GM03348 (cell line): ENCODE data around the gene RAPGEF5.

Source experiments
- DNase-seq: peaks from one replicate; pipeline ENCODE4 v3.0.0; 2012; ENCODE audit warnings: low spot score

Gene RAPGEF5

DNA sequence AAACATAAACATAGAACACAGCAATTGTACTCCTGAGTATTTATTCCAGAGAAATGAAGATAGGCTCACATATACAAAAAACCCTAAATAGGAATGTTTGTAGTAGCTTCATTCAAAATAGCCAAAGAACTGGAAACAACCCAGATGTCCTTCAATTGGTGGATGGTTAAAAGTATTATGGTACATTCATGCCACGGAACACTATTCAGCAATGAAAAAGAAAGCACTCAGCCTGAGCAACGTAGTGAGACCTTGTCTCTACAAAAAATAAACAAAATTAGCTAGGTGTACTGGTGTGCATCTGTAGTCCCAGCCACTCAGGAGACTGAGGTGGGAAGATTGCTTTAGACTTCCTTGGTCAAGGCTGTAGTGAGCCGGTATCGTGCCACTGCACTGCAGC is 94.4 kb downstream of the RAPGEF5 start:
- DNase-seq: no peak

DNA sequence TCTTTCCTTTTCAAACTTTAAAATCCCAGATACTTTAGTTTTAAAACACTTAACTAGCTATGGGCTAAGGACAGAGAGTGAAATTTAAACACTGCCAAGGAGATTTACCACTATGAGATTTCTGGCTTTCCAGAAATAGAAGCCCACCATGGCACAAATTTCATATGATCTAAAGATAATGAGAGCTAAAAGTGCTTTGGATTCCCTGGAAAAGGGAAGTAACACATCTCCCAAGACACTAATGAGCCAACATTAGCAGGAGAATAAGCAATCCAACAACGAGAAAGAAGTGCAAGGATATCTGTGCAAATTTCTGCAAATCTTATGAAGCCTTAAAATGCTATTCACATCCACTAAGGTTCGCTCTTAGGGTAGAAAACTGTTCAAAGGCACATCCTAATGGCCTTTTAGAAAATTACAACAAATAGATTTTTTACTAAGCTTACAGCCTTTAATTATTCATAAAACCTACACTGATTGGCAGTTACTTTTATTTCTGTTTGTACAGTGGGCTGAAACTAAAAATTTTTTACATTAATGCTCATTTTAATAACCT is 100.3 kb downstream of the RAPGEF5 start:
- DNase-seq: no peak

DNA sequence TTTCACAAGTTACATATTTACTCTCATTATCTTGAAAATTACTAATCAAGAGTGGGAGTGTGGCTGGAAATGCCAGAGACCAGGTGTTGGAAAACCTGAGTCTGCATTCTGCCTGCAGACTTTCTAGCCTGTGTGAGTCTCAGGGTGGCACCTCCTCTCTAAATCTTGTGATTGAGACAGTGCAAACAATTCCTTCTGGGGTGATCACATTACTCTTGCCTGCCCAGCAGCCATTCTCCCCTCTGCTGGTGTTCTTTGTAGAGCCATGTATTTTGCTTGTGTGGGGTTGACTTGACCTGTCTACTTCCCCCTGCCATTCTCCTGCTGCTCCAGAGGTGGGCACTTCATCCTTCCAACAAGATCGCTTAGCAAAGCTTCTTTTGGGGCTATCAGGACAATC is 101.1 kb downstream of the RAPGEF5 start:
- no peak for DNase-seq

DNA sequence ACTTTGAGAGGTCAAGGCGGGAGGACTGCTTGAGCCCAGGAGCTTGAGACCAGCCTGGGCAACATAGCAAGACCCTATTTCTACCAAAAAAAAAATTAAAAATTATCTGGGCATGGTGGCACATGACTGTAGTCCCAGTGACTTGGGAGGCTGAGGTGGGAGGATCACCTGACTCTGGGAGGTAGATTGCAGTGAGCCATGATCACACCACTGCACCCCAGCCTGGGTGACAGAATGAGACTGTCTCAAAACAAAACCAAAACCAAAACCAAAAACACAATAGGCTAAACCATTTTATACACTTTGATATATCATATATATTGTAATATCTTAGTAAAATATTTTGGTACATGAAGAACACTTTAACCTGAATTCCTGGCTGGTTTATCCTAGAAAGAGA is 101.6 kb downstream of the RAPGEF5 start:
- no peak for DNase-seq

DNA sequence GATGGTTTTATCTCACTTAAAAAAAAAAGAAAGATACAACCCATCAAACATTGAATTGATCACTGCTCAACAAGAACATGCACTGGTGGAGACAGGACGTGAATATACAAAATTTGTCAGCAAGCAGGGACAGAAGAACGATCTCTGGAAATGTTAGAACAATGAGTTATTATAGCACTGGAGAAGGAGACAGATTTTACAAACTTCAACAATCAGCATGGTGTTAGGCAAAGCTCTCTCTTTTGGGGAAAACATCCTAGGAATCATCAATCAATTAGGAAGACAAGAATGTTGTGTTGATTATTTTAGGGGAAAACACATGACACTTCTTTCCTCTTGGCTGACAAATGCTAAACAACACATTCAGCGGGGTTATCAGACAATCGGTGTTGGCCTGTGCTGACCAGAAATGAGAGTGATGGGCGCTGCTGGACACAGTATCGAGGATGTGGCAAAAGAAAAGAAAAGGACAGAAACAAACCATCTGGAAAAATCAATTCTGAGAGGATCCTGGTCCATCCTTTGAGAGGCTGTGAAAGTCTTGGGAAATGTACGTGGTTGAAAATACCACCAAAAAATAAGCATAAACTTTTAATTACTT is 103.9 kb downstream of the RAPGEF5 start:
- DNase-seq: no peak

DNA sequence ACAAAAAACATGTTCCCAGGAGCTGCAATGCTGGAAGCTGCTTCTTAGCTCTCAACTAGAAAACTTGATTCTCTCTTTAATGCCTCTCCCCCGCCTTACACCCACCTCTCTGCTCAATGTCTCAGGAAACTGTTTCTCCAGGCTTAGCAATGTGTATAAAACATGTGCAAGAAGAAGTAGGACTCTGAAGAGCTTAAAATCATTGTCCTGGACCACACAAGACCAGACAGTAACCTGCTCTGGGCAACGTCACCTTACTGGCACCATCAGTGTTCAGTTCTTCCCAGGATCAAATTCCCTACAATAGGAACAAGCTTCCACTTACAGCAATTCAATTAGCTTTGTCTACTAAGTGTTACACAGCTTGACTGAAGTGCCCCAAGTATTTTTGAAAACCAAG is 104.9 kb downstream of the RAPGEF5 start:
- DNase-seq: no peak

DNA sequence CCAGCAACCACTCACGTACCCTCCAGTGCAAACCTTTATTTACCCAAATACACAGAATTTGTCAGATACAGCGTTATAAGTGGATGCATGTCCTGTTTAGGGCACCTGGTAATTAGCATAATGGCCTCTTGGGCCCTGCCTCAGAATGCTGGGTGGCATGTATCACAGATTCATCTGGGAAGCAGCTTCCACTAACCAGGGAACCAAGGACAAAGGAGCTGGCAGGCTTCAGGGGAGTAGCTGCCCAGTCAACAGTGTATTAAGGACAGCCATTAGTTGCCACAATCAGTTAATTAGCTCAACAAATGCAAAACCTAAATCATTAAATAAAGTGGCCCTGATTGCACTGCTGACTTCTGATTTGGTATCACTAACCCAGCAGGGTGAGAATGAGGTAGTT is 105.7 kb downstream of the RAPGEF5 start:
- no peak for DNase-seq

DNA sequence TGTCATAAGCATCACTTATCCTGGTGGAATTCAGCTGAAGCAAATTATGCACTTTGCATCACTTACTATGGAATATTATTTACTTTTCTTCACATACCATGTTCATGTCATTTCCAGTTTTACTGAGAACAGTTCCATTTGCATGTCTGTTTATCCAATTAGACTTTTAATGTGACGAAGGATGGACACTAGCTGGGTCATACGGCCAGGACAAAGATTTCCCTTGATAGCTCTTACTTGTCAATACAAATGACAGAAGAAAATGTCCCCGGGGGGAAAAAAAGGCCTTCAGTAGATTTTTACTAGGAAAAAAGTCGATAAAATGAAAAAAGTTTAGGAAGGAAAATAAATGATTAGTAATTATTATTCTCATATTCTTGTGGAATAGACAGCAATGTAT is 106.6 kb downstream of the RAPGEF5 start:
- no peak for DNase-seq

DNA sequence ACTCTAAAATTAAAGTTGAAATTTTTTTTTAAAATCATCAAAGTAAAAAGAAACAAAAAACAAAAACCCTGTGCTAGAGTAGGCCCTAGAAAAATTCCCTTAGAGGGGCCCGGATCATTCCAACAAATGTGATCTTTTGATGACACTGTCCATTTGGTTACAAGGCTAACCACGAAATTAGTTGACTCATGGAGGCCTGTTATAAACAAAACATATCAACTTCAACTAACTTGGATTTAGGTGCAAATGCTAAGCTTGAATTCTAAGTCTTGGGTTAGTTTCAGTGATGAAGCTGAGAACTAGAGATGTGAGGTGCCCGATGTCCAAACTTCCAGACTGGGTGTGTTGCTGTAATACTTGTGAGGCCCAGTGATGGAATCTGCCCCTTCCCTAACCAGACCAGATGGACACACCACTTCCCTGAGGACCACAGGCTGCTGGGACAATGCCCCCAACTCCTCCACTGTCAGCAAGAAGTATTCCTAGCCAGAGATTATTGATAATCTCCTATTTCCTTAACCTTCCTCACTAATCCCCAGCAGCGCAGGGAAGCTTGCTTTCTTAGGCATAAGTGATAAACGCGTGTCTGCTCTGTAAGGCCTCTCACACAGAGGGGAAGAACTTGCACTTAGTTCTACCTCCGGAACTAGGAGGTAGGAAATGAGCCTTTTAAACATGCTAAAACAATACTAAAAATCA is 108.7 kb downstream of the RAPGEF5 start:
- no peak for DNase-seq

DNA sequence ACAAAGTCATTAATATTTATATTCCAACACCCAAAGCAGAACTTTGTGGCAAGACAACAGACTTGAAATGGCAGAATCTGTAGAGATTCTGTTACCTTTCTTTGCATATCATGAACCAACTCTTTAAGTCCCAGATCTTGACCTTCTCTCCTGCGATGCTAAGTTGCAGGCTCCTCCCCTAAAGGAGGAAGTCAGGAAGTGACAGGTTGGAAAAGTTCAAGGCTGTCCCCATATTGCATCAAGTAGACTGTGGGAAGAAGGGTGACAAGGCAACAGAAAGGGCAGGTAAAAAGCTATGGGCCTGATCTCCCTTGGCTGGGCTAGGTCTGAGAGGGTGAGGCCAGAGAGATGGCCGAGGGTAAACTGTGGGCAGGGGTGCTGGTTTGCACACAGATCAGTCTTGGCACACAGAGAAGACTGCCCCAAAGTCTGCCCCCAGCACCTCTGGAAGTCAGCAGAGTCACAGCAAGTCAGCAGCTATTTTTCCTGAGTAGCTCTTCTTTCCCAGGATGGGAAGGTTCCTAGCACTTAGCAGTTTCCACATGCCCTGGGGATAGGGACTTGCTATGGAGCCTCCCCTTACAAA is 115.1 kb downstream of the RAPGEF5 start:
- DNase-seq: no peak

DNA sequence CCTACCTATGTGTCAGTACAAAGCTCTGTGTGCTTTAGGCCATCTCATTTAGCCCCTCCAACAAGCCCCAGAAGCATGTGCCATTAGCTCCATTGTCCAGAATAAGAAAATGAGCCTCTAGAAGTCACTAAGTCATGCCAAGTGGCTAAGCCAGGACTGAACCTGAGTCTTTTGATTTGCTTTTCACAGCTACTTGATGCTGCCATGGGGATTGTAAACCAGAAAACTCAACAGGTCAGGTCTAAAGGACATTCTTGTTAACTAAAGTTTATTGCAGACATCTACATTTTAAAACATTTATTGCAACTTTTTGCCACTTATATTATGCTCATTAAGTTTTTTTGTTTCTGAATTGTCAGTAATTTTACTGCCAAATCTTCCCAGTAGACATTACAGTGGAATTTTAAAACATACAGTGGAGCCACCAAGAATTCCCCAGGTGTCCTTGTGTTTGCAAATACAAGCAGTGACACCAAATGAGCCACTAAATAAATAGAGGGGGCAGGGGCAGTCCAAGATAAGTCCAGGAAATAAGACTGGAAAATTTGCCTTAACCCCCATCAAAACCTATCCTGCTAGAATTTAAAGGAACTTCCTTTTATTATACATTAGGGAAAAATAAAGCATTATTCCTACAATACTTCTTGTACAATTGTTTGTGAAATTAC is 115.9 kb downstream of the RAPGEF5 start:
- DNase-seq: no peak

DNA sequence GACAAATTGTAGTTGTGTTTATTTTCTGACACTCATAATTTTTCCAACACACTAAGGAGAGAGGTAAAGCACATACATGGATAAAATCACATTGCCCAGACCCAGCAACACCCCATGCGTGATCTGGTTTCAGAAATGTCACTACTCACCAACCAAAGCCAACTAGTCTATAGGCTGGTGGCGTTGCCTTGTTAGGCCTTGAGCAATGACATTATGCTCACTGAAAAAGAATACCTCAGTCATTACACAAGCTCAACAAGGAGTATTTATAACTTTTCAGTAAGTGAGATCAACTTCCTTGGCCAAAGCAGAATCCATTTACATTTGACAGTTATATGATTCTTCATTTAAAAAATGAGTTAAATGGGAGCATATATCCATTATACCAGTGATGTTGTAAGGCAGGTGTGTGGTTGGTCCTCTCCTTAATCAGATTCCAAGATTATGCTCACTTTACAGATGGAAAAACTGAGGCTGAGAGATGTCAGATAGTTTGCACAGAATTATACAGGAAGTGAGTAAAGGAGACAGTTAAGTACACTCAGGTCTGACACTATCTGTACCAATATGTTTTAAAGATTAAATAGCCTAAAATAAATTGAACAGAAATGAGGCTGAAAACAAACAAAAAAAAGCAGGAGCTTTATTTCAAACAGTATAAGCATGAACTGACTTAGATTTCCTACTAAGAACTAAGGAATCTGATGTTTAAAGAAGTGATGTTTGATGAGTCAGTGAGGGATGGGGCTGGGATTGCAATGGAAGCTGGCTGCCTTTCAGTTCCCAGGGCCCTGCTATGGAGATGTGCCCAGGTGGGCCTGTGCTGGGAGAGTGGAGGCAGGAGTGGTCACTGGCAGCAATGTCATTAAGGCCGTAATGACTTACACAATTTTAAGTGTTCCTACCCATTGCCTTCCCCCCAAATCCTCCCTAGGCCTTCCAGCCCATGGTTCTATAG is 118.3 kb downstream of the RAPGEF5 start:
- peak; percentile 47 for DNase-seq

DNA sequence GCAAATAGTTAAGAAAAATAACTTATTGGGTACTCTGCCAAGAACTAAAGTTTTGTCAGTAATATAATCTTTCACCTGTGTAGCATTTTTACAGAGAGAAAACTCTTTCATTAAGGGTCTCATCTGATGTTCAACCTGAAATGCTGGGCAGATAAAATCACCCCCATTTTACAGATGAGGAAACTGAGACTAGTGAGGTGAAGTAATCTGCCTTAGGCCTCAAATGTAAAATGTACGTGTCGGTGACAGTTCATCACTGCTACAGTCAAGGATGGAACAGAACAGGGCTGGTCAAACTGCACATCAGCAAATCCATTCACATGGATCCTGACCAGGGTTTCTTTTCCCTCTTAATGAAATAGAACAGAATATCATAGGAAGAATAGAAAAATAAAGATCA is 121.8 kb downstream of the RAPGEF5 start:
- DNase-seq: no peak

DNA sequence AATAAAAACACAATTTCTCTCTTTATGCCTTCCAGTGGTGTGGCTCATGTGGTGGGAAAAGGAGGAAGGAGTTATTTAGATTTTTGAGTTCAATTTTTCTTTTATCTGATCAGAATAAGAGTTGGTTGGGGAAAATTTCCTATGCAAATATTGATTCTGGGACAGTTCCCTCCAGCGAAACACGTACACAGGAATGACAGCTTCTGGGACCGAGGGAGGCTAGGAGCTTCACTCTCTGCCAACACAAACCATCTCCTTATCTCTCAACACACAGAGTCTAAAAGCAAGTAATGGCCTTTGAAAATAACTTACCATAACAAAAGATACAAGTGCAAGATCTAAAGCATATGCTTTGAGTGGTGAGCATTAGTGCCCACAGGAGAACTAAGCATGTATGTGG is 122.7 kb downstream of the RAPGEF5 start:
- no peak for DNase-seq

DNA sequence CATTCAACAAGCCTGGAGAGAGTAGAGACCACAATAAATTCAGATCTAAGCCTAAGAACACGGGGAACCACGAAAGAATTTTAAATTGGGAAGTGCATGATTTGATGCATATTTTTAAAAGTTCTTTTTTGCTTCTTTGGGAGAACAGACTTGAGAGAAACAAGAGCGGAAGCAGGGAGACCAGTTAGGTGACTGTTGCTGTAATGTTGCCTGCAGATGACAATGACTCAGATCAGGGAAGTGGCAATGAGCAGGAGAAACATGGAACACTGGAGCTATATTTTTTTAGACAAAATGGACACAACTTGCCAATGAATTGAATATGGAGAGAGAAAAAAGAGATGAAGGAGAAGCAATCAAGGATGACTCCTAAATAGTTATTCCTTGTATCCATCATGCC is 125.1 kb downstream of the RAPGEF5 start:
- no peak for DNase-seq

DNA sequence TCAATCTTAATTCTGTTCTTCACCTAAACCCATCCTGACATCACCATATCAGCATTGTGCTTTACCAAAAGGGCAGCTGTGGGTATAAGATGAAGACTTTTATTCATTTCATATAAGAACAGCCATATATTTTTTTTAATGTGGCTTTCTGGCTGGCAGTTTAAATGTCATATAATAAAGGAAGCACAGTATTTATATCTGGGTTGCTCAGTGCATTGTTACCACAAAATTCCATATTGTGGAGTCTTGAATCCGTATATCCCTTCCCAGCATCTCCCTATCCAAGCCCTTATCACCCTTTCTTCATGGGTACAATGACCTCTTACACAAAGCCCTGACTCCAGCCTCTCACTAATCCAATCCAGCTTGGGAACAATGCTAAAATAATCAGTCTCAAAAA is 125.8 kb downstream of the RAPGEF5 start:
- DNase-seq: no peak

DNA sequence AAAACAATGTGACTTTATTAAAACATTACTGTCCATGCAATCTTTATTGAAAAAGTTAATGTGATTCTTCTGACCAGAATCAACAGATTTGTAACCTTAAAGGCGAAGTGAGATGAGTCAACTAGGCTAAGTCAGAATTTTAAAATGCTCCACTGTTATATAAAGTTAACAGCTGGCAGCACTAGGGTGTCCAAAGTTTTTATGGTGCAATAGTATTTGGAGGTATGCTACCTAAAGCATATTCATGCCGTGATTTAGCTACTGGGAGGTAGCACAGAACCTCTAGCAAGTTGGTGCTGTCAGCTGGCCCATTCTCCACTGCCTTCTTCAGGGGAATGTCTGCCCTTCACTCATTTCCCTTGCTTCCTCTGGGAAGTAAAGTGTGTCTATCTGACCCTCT is 126.7 kb downstream of the RAPGEF5 start:
- no peak for DNase-seq

DNA sequence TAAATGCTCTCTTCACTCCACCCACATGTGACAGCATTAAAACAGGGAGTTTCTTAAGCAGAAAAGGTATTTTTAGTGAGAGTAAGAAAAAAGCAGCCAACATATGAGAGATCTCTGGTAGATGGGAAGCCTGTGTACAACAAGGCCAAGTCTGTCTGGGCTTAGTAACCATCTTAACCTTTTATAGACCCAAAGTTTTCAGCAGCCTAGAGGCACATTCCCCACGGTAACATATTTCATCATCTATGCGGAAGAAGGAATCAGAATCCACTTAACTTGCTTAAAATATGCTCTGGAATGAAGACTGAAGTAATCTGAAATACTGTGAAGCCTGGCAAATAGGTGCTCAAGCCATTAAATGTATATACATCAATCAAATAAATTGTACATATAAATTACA is 127.8 kb downstream of the RAPGEF5 start:
- DNase-seq: no peak

DNA sequence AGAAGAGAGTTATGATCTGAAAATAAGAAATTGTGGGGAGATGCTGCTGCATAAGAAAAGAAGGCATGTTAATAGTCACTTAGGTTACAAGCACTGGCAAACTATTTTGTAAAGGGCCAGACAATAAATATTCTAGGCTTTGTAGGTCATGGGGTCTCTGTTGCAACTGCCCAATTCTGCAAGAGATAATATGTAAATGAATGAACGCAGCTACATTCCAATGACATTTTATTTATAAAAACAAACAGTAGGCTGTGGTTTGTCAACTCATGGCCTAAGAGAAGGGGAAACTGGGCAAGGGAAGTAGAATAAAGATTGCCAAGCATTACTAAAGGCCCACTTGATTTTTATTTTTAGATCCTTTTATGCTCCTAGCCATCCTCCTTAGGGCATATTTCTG is 133.1 kb downstream of the RAPGEF5 start:
- DNase-seq: no peak

DNA sequence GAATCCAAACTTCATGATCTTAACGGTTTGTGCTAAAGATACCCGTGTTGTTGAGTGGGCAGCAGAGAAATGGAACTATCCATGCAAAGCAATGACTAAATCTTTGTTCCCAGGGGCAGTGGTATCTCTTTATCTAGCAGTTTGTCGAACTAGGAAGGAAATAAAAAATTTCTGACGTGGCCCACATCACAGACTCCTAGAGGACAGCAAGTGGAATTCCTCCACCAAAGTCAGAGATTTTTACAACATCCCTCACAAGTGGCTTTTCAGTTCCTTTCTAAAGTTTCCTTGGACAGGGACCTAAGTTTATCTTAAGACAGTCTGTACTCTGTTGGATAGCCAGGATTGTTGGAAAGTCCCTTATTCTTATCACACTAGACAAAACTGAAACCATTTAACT is 136.0 kb downstream of the RAPGEF5 start:
- no peak for DNase-seq

DNA sequence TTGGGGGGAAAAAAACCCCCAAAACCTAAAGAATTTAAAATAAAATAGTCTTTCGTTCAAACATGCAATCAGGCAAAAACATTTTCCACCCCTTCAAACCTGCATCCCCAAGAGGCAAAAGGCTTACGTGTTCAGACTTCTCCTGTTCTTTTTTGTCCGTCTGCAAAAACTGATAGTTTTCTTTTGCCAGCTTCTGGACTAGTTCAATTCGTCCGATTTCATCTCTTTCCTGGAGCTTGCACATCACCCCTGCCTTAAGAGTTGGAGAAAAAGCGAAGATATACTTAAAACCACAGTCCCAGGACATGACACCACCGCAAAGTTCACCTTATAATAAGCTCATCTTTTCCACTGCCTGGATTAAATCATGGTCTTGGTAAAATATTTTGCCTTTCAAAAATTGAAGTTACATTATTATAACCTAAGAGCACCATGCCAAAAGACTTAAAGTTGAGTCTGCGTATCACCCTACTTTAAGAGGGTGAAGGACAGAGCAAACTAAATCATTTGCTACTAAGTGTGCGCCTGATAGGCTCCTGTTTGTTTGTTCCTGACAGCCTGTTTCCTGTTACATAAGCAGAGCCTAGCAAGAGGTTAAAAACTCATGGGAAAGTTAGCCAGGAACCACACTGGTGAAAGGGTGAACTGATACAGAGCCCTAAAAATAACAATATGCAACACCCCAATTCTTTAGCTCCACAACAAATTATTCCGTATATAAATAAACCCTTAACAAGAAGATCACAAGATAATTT is 137.0 kb downstream of the RAPGEF5 start:
- no peak for DNase-seq
